ENCODE results near the gene LRWD1. TPM values are rescaled to one million over a fixed set of nuclear protein-coding genes. Genes with fewer than 3 reads are reported as not detected.

The LRWD1 gene
- total and polyA plus RNA-seq, 2 of the 13 experiments (the other 11 are each of a cell fraction or from before 2014, with no cell fraction given): 8.5 to 16.3 TPM

DNA sequence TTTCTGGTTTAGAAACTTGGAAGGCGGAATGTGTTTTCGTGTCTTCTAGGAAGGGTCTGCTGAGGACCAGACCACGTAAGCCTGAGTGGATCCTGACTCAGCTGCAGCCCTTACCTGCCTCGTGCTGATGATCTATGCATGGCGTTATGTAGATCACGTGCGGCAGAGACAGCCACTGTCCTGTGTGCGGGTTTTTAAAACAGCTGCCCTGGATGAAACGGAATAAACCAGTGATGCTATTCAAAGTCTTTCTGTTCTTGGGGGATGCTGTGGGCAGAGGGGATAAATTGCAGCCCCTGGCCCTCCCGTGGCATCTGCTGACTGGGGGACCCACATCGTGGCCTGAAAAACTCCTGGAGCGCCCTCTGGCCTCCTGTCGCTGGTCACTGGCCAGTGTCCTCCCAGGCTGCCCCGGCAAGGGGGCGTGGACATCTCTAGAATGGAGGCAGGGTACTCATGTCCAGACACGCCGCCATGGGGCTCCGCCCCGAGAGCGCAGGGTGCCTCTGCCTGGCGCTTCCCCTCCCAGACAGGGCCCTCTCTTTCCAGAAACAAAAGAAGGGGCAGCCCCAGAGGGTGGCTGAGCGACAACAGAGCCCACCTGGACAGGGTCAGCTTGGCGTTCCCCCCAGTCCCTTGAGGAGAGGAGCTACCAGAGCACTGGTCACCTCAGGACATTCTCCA is 13.3 kb upstream of the LRWD1 start (continued):
- TF ChIP-seq, protein P1, sequence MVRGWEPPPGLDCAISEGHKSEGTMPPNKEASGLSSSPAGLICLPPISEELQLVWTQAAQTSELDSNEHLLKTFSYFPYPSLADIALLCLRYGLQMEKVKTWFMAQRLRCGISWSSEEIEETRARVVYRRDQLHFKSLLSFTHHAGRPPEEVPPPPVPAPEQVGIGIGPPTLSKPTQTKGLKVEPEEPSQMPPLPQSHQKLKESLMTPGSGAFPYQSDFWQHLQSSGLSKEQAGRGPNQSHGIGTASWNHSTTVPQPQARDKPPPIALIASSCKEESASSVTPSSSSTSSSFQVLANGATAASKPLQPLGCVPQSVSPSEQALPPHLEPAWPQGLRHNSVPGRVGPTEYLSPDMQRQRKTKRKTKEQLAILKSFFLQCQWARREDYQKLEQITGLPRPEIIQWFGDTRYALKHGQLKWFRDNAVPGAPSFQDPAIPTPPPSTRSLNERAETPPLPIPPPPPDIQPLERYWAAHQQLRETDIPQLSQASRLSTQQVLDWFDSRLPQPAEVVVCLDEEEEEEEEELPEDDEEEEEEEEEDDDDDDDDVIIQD (CRISPR knock-in tag; IDR thresholded peaks at IDR 0.05; ENCODE audit: low read depth): 0 out of 2 replicates have a peak, but pooled peaks have one; percentile 18
- TF ChIP-seq, protein P2, sequence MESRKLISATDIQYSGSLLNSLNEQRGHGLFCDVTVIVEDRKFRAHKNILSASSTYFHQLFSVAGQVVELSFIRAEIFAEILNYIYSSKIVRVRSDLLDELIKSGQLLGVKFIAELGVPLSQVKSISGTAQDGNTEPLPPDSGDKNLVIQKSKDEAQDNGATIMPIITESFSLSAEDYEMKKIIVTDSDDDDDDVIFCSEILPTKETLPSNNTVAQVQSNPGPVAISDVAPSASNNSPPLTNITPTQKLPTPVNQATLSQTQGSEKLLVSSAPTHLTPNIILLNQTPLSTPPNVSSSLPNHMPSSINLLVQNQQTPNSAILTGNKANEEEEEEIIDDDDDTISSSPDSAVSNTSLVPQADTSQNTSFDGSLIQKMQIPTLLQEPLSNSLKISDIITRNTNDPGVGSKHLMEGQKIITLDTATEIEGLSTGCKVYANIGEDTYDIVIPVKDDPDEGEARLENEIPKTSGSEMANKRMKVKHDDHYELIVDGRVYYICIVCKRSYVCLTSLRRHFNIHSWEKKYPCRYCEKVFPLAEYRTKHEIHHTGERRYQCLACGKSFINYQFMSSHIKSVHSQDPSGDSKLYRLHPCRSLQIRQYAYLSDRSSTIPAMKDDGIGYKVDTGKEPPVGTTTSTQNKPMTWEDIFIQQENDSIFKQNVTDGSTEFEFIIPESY (CRISPR knock-in tag; IDR thresholded peaks at IDR 0.05): peak; percentile 8; the same call in 1 of the 2 replicates
- TF ChIP-seq, protein P3, sequence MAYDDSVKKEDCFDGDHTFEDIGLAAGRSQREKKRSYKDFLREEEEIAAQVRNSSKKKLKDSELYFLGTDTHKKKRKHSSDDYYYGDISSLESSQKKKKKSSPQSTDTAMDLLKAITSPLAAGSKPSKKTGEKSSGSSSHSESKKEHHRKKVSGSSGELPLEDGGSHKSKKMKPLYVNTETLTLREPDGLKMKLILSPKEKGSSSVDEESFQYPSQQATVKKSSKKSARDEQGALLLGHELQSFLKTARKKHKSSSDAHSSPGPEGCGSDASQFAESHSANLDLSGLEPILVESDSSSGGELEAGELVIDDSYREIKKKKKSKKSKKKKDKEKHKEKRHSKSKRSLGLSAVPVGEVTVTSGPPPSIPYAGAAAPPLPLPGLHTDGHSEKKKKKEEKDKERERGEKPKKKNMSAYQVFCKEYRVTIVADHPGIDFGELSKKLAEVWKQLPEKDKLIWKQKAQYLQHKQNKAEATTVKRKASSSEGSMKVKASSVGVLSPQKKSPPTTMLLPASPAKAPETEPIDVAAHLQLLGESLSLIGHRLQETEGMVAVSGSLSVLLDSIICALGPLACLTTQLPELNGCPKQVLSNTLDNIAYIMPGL (CRISPR knock-in tag; IDR thresholded peaks at IDR 0.05; ENCODE audit: borderline replicate concordance in 1 of 2, low read depth in 1 of 2): peak; percentile 21 to 33; a peak in 2 of 4 replicates
- peak; percentile 40; the same call in 1 of the 2 replicates for TF ChIP-seq ZFY (CRISPR knock-in tag; IDR thresholded peaks at IDR 0.05)

DNA sequence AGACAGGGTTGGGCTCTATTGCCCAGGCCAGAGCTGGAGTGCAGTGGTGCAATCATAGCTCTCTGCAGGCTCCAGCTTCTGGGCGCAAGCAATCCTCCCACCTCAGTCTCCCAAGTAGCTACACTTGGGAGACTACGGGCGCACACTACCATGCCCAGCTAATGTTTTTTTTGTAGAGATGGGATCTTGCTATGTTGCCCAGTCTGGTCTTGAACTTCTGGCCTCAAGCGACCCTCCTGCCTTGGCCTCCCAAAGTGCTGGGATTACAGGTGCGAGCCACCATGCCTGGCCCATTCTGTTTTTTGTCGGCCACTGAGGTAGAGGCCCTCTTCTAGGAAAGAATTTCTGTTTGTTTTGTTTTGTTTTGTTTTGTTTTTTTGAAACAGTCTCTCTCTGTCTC is 12.3 kb upstream of the LRWD1 start:
- no peaks in the 10 kb centered on the region for H3K9me3 ChIP-seq (ENCODE audit: low read length)
- no peaks in the 10 kb centered on the region for H3K27me3 ChIP-seq (ENCODE audit: control insufficient read depth in 1 of 2, insufficient read depth in 2 of 2, low read length in 2 of 2)
- no peak overlapping the region for H3K27ac ChIP-seq (ENCODE audit: extremely low read length, insufficient read depth, low read length)
- no peaks in the 10 kb centered on the region for H3K79me2 ChIP-seq (ENCODE audit: insufficient read depth, low read length)
- H3K4me2 ChIP-seq (ENCODE audit: low read depth, low read length): no peak overlapping the region
- intact Hi-C loops (cut with micrococcal nuclease; ENCODE audit: unreplicated experiment): no loop called here
- in situ Hi-C loops (cut with HindIII; ENCODE audit: extremely low pct_ligation_motif_present, low pct_unique_long_range_greater_than_20kb): no loop called here
- DNase-seq (ENCODE audit: low spot score) (no peak), FAIRE-seq (no peak), ATAC-seq (no peak)
- CTCF ChIA-PET (ENCODE audit: low intra/inter-chr PET ratio, low total read pairs): no interaction called here
- no peaks in the 10 kb centered on the region for H4K20me1 ChIP-seq (ENCODE audit: insufficient read depth, low read length)
- no TSS peak for BruUV-seq (replicated peaks)
- POLR2A ChIA-PET: interaction anchor here (0.6 to 1.7 kb wide), 3 partner anchors 11 to 35 kb away, joined by 4 to 5 read pairs (median 4); no protein-coding TSS in a partner anchor
- no peak overlapping the region for H2AFZ ChIP-seq (ENCODE audit: low read length)
- WGBS (ENCODE audit: low lambda C conversion rate): 98% methylated on average over 6 of the region's 6 CpGs
- peaks cover 16% of the 10 kb centered on the region for H3K4me1 ChIP-seq (ENCODE audit: insufficient read depth, low read length)
- peaks cover 0 to 3% of the 10 kb centered on the region in 2 experiments; a peak in 3 of 5 replicates for H3K36me3 ChIP-seq (replicated peaks in 1 of 2; ENCODE audit: control insufficient read depth in 1 of 2, insufficient read depth in 2 of 2, low read length in 2 of 2)
- no peak overlapping the region for H3K9ac ChIP-seq (ENCODE audit: insufficient read depth, low read depth, low read length)
- no peak for TF ChIP-seq ZIK1 (CRISPR knock-in tag; IDR thresholded peaks at IDR 0.05; ENCODE audit: borderline replicate concordance, low read depth)
- TF ChIP-seq ZNF121 (CRISPR knock-in tag; IDR thresholded peaks at IDR 0.05): peak; percentile 92
- H3K4me3 ChIP-seq (replicated peaks in 1 of 3; ENCODE audit: insufficient read depth in 1 of 3, low read depth in 2 of 3, low read length in 3 of 3): no peak overlapping the region
